HG03280 (cell line): ENCODE measurements around the gene TARBP2.

ENCODE experiments used
- ATAC-seq: cut with Tn5 transposase; IDR thresholded peaks from one replicate; pipeline ENCODE4 v1.9.1; 2021; ENCODE audit warnings: mild to moderate bottlenecking, moderate library complexity; ENCODE audit not compliant: unreplicated experiment

Gene TARBP2

DNA sequence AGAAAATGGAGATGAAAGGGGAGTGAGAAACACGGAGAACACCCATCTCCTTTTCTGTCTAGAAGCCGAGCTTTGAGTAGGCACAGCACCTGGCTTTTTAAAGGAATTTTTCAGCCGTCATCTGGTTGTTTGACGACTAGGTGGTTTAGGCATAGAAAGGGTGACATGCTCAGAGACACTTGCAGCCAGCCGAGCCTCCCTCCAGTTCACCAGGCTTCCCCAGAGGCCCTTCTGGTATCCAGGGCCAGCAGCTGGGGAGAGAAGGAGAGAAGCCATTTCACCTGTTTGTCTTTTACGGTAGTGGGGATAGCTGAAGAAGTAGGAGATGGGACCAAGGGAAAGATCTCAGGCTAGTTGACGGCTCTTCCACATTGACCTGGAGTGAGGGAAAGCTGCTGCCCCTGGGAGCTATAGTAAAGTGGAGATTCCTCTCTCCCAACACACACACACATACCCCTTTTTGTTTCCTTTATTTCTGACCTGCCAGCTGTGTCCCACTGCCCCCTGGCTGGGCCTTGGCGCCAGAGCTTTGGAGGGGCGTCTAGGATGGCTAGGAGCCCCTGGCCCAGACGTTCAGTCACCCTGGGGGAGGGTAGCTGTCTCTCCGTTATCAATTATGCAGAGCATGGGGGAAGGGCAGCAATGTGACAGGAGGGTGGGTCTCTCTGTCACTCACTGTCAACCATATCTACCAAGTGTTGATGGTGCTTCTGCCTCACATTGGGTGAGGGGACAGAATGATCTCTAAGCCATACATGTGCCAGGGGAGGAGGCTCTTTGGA is 7.3 kb upstream of the TARBP2 start:
- no peak for ATAC-seq

GRCh38 chr12:53495903-53496751 is 5.0 kb upstream of the TARBP2 start:
- ATAC-seq, result no peak

DNA sequence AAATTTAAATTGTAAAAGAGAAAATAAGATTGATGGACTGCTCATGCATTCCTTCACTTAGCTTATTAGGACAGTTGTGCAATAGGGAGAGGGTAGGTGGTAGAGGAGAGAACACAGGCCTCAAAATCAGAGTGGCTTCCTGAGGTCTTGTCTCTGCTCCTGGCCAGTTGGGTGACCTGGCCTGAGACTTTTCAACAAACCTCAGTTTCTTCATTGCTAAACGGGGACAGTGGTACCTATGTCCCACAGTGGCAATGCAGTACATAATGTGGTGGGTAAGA is 4.4 kb upstream of the TARBP2 start:
- no peak for ATAC-seq

GRCh38 chr12:53497461-53497860 is 3.6 kb upstream of the TARBP2 start:
- ATAC-seq, result no peak

DNA sequence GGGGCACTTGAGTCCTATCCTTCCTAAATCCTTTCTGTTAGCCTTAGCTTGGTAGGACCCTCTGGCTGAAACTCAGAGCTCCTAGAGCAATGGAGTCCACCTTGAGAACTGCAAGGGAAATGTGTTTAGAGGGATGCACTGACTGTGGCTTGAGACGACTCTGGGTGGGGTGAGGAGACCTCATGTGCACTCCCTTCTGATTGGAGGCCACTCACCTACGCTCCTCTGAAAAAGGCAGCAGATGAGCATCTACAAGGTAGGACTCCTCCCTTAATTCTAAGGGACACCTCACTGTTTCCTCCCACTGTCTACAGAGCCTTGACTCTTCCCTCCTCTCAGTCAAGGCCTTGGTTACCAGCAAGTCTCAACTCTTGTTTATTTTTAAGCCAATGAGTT is 2.9 kb upstream of the TARBP2 start:
- no peak for ATAC-seq

- no peak for ATAC-seq
These were observed 1.6 kb upstream of the TARBP2 start, which contains the start of gene MAP3K12 for GRCh38 chr12:53499266-53500141. Gene MAP3K12, minus strand, starts transcription at chr12:53499458. Its CDS starts 12,067 bp downstream, at chr12:53487391.

DNA sequence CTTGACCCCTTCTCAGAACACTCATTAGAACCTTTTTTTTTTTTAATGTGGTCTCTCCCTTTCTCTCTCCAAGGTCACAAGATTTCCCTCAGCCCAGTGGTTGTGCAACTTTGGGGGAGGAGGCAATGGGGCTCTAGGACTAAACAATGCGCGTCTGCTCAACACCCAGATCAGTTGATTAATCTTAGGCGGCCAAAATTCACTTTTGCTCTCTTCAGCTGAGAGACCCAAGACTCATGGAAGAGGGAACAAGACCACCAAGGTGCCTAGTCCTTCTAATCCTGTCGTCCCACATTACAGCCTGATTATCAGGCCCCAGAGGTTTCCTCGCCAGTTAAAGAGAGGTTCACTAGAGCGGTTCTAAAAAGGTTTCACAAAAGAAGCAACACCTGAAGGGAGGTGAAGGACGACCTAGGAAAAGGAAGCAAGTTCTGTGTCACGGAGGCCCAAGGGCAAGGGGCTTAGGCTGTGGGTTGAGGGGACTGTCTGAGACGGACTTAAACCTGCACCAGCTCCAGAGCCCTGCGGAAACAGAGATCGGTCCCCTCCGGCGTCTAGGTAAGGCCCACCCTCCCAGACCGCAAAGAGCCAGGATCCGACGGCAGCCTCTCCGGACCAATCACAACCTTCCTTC is 824 bp upstream of the TARBP2 start:
- no peak for ATAC-seq

- no peak for ATAC-seq
These were observed 615 bp downstream of the TARBP2 start for GRCh38 chr12:53501615-53502181.

GRCh38 chr12:53502331-53502730 is 1.2 kb downstream of the TARBP2 start:
- ATAC-seq, result no peak

DNA sequence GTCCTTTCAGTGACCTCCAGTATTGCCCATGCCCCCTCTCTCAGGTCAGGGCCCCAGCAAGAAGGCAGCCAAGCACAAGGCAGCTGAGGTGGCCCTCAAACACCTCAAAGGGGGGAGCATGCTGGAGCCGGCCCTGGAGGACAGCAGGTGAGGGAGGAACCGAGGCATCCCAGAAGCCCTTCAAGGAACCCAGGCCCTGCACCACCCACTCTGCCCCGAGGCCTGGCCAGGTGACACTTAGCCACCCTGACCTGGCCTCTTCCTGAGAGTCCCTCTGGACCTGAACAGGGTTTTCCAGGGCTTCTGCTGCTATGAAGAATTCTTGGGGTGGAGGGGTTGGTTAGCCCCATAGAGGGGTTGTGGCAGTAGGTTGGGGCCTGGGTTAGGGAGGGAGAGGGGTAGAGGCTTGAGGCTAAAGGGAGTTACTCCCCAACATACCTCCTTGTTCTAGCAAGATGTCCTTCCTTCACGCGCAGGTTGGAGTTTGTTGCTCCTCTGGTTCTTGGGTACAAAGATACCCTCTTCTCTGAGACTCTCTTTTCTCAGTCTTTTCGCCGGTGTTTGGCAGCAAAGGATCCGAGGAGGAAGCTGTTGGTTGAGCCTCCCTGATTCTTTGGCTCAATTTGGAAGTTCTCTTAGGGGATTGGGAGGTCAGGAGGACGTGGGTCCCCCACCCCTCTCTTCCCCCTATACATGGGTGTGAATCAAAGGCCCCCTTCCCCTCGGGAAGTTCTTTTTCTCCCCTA is 2.1 kb downstream of the TARBP2 start:
- ATAC-seq, result no peak

- ATAC-seq, result no peak
These were observed 3.2 kb downstream of the TARBP2 start for GRCh38 chr12:53504004-53504920.

- ATAC-seq, result no peak
These were observed 4.0 kb downstream of the TARBP2 start for GRCh38 chr12:53505086-53505485.

DNA sequence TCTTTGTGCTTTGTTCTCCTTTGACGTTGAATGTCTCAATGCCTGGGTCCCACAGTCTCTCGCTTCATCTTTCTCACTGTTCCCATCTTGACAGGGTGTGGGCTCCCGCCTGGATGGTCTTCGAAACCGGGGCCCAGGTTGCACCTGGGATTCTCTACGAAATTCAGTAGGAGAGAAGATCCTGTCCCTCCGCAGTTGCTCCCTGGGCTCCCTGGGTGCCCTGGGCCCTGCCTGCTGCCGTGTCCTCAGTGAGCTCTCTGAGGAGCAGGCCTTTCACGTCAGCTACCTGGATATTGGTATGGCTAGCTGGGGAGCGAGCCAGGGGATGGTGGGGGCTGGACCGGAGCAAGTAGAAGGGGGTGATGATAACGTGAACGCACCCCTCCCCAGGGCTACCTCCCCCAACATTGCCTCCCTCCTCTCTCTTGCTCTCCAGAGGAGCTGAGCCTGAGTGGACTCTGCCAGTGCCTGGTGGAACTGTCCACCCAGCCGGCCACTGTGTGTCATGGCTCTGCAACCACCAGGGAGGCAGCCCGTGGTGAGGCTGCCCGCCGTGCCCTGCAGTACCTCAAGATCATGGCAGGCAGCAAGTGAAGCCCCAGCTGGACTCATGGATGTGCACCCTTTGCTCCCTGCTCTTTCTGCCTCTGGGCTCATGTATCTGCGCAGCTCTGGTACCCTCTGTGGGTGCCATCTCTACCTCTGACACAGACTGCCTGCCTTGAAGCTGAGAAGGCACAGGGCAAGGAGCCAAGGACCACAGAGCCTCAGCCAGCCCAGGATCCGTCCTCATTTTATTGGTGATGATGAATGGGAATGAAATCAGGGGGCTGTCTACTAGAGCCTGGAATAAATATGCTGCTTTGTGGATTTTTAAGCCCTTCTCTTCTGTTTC is 4.7 kb downstream of the TARBP2 start:
- no peak for ATAC-seq

- ATAC-seq, result no peak
These were observed 5.3 kb downstream of the TARBP2 start for GRCh38 chr12:53506450-53506785.

DNA sequence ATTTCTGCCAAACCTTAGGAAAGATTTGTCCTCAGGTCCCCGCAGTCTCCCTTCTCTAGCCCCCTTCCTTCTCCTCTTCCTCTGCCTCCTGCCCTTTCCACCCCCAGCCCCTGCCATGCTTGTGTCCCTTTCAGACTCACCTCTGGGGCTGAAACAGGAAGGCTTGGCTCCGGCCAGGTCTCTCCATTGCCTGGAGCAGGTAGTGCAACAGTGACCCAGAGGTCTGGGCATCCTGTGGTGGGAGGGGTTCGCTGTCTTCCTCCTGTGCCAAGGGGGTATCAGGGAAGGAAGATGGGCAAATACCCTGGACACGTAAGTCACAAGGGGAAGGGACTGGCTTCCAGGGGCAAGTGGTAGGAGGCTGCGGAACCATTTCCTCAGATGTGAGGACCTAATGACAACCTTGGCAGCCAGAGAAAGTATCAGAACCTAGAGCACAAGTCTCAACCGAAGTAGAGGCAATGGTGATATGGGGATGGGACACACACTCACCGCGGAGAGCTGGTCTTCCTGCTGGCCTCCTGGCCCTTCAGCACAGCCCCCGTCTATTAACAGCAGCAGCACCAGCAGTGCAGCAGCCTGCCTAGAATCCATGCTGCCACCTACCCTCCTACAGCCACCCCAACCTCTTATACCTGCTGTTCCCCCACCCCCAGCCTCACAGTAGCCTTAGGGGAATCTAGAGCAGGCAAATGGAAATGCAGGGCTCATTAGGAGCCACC is 6.0 kb downstream of the TARBP2 start, which contains the start of gene NPFF:
TSS of gene NPFF (minus strand) at position 604 of the 722 bp plus-strand sequence. CDS start at position 594, 10 bp downstream.
- ATAC-seq, result no peak

DNA sequence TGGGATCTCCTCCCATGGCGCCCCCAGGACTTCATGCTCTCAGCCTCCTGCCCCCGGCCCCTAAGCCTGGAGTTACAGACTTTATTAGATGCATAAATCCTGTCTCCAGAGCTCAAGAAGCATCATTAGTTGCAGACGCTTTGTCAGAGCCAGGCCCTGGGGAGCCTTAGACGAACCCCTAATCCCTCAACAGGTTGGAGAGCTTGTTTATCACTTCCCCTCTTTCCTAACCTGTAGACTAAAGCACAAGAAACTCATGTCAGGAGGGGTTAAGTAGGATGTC is 6.5 kb downstream of the TARBP2 start:
- no peak for ATAC-seq

- ATAC-seq, result peak; percentile 85
These were observed 7.6 kb downstream of the TARBP2 start for GRCh38 chr12:53508534-53509170.
